Endometrium (tissue), 2 donors: ENCODE results near the gene VPS8.

ENCODE experiments used
- FAIRE-seq: peaks from 2 replicates; lab custom pipeline; 2012; peaks lifted over from hg19 to GRCh38; lab: Jason Lieb, UNC
- donor health status: control.
- donor health status: control.

Gene VPS8

GRCh38 chr3:184812662-184813042 lies 686 bp downstream of the VPS8 start:
- FAIRE-seq, result no peak

GRCh38 chr3:184813357-184813756 lies 1.4 kb downstream of the VPS8 start:
- FAIRE-seq, result no peak

- no peak for FAIRE-seq
Observed at GRCh38 chr3:184814214-184814613, 2.2 kb downstream of the VPS8 start.

- FAIRE-seq, result no peak
Observed at GRCh38 chr3:184815046-184815930, 3.3 kb downstream of the VPS8 start.

- no peak for FAIRE-seq
Observed at GRCh38 chr3:184816614-184817013, 4.6 kb downstream of the VPS8 start.

- no peak for FAIRE-seq
Observed at GRCh38 chr3:184820525-184820924, 8.6 kb downstream of the VPS8 start.

- FAIRE-seq, result no peak
Observed at GRCh38 chr3:184821034-184821433, 9.1 kb downstream of the VPS8 start.

- no peak for FAIRE-seq
Observed at GRCh38 chr3:184822081-184822480, 10.1 kb downstream of the VPS8 start.

GRCh38 chr3:184822654-184823053 lies 10.7 kb downstream of the VPS8 start:
- no peak for FAIRE-seq

GRCh38 chr3:184823990-184824389 lies 12.0 kb downstream of the VPS8 start:
- no peak for FAIRE-seq

GRCh38 chr3:184825121-184825820 lies 13.3 kb downstream of the VPS8 start:
- no peak for FAIRE-seq

- FAIRE-seq, result no peak
Observed at GRCh38 chr3:184827572-184827971, 15.6 kb downstream of the VPS8 start.

GRCh38 chr3:184832044-184832443 lies 20.1 kb downstream of the VPS8 start:
- no peak for FAIRE-seq

- FAIRE-seq, result no peak
Observed at GRCh38 chr3:184832903-184833302, 20.9 kb downstream of the VPS8 start.

- no peak for FAIRE-seq
Observed at GRCh38 chr3:184836090-184836822, 24.3 kb downstream of the VPS8 start.

- FAIRE-seq, result peak; percentile 97
Observed at GRCh38 chr3:184842433-184842832, 30.5 kb downstream of the VPS8 start.

- no peak for FAIRE-seq
Observed at GRCh38 chr3:184845819-184846218, 33.9 kb downstream of the VPS8 start.

GRCh38 chr3:184846496-184846895 lies 34.5 kb downstream of the VPS8 start:
- FAIRE-seq, result no peak

- FAIRE-seq, result no peak
Observed at GRCh38 chr3:184848934-184849333, 37.0 kb downstream of the VPS8 start.

GRCh38 chr3:184850201-184850600 lies 38.2 kb downstream of the VPS8 start:
- no peak for FAIRE-seq

- no peak for FAIRE-seq
Observed at GRCh38 chr3:184857099-184857498, 45.1 kb downstream of the VPS8 start.

GRCh38 chr3:184864000-184864399 lies 52.0 kb downstream of the VPS8 start:
- no peak for FAIRE-seq

GRCh38 chr3:184868477-184868876 lies 56.5 kb downstream of the VPS8 start:
- no peak for FAIRE-seq
